ENCODE measurements around the gene RTCA.

- TF ChIP-seq POLR2AphosphoS2 (conservative IDR thresholded peaks at IDR 0.05; ENCODE audit: low read length) (no peak), MAZ (IDR thresholded peaks at IDR 0.05; ENCODE audit: borderline replicate concordance, low read depth, low read length) (no peak), CTCF (IDR thresholded peaks at IDR 0.05) (no peak), MYC (IDR thresholded peaks at IDR 0.05; ENCODE audit: borderline replicate concordance, low read length) (no peak)
Observed at GRCh38 chr1:100230765-100231164, 35.3 kb upstream of the RTCA start.

Measured in A549 (cell line).